Smooth muscle cell (in vitro differentiated cells): ENCODE data around the gene RUNX2. TPM values are rescaled to one million over a fixed set of nuclear protein-coding genes. Genes with fewer than 3 reads are reported as not detected.
A peak's percentile ranks its signal among the peaks of the same experiment; 100 is the strongest.

ENCODE experiments used
- DNase-seq: peaks from one replicate; lab custom pipeline; 2025; ENCODE audit not compliant: unreplicated experiment; lab: John Stamatoyannopoulos, UW
- H2AFZ ChIP-seq: fragments of 200-600 bp; sonication (generic); 2 replicates; pipeline ENCODE4 v1.6.0; 2016; ENCODE audit warnings: antibody characterized with exemption, low read depth, mild to moderate bottlenecking
- H3F3A ChIP-seq: fragments of 200-600 bp; sonication (generic); 2 replicates; pipeline ENCODE4 v1.6.0; 2017; ENCODE audit warnings: antibody characterized with exemption, low read depth
- H3K27ac ChIP-seq: fragments of 200-600 bp; sonication (generic); 2 replicates; pipeline ENCODE4 v1.5.1; 2016; ENCODE audit warnings: low read depth, mild to moderate bottlenecking
- H3K27me3 ChIP-seq: fragments of 200-600 bp; sonication (generic); 2 replicates; pipeline ENCODE4 v1.6.1; 2016; ENCODE audit warnings: low read depth, mild to moderate bottlenecking
- H3K36me3 ChIP-seq: fragments of 200-600 bp; sonication (generic); 2 replicates; pipeline ENCODE4 v1.5.1; 2016; ENCODE audit warnings: low read depth
- H3K4me1 ChIP-seq: fragments of 200-600 bp; sonication (generic); 2 replicates; pipeline ENCODE4 v1.5.1; 2016; ENCODE audit warnings: low read depth
- H3K4me2 ChIP-seq: fragments of 200-600 bp; sonication (generic); 2 replicates; pipeline ENCODE4 v1.6.0; 2016; ENCODE audit warnings: mild to moderate bottlenecking
- H3K4me3 ChIP-seq: fragments of 200-600 bp; sonication (generic); 2 replicates; pipeline ENCODE4 v1.5.1; 2016; ENCODE audit warnings: mild to moderate bottlenecking
- H3K79me2 ChIP-seq: fragments of 200-600 bp; sonication (generic); 2 replicates; pipeline ENCODE4 v1.6.0; 2016; ENCODE audit warnings: low read depth, mild to moderate bottlenecking
- H3K9ac ChIP-seq: fragments of 200-600 bp; sonication (generic); 2 replicates; pipeline ENCODE4 v1.6.0; 2016; ENCODE audit warnings: low read depth
- H3K9me3 ChIP-seq: fragments of 200-600 bp; sonication (generic); replicated peaks from 2 replicates; pipeline ENCODE4 v1.5.1; 2016; ENCODE audit warnings: low read depth
- H4K20me1 ChIP-seq: fragments of 200-600 bp; sonication (generic); 2 replicates; pipeline ENCODE4 v1.6.0; 2016; ENCODE audit warnings: low read depth
- WGBS: methylation state at CpG from one replicate; pipeline ENCODE4 v1.1.7; 2016; ENCODE audit warnings: low lambda C conversion rate; 5-methylcytosine and 5-hydroxymethylcytosine counted together
- polyA plus RNA-seq: library from polyadenylated mRNA; unstranded; fragments of >200 nt; fragmentation: Nextera tagmentation; extraction: Ambion mirVana; gene quantifications from 2 replicates; pipeline ENCODE4 v1.2.1, GENCODE V29; 2016
- total RNA-seq: library from RNA; depleted of rRNA; stranded (reverse); fragments of >200 nt; gene quantifications from 2 replicates; pipeline ENCODE4 v1.2.3, GENCODE V29; 2014
- TF ChIP-seq, protein P1 (sequence below): fragments of 200-600 bp; sonication (generic); IDR thresholded peaks from 2 replicates; pipeline ENCODE4 v1.5.1; 2017; ENCODE audit warnings: borderline replicate concordance, mild to moderate bottlenecking, antibody characterized with exemption; ENCODE audit not compliant: insufficient read depth, poor library complexity, severe bottlenecking

RUNX2 gene
- total and polyA plus RNA-seq, 2 experiments from 2014 or later, result 12.5 to 16.4 TPM

- peaks cover 11% of the 10 kb centered on the region for H3K79me2 ChIP-seq
- H3F3A ChIP-seq, result no peaks in the 10 kb centered on the region
- TF ChIP-seq, protein P1, sequence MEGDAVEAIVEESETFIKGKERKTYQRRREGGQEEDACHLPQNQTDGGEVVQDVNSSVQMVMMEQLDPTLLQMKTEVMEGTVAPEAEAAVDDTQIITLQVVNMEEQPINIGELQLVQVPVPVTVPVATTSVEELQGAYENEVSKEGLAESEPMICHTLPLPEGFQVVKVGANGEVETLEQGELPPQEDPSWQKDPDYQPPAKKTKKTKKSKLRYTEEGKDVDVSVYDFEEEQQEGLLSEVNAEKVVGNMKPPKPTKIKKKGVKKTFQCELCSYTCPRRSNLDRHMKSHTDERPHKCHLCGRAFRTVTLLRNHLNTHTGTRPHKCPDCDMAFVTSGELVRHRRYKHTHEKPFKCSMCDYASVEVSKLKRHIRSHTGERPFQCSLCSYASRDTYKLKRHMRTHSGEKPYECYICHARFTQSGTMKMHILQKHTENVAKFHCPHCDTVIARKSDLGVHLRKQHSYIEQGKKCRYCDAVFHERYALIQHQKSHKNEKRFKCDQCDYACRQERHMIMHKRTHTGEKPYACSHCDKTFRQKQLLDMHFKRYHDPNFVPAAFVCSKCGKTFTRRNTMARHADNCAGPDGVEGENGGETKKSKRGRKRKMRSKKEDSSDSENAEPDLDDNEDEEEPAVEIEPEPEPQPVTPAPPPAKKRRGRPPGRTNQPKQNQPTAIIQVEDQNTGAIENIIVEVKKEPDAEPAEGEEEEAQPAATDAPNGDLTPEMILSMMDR, result no peak
- WGBS, result 94% methylated on average over 5 of the region's 5 CpGs
- H3K27me3 ChIP-seq, result no peaks in the 10 kb centered on the region
- peak overlapping the region; percentile 67 for H3K27ac ChIP-seq
- H3K9ac ChIP-seq, result no peak overlapping the region
- peaks cover 17% of the 10 kb centered on the region for H3K4me1 ChIP-seq
- no peak overlapping the region for H2AFZ ChIP-seq
- DNase-seq, result no peak
- no peaks in the 10 kb centered on the region for H4K20me1 ChIP-seq
- no peak overlapping the region for H3K4me2 ChIP-seq
- H3K4me3 ChIP-seq, result no peak overlapping the region
- no peaks in the 10 kb centered on the region for H3K36me3 ChIP-seq
- H3K9me3 ChIP-seq, result no peaks in the 10 kb centered on the region
Observed at GRCh38 chr6:45326698-45327417, 1.3 kb upstream of the RUNX2 start.

- Histone ChIP-seq H3K79me2 (peaks cover 11% of the 10 kb centered on the region), H3K4me1 (peaks cover 17% of the 10 kb centered on the region), H3K4me3 (peak overlapping the region; percentile 40), H3K27me3 (no peaks in the 10 kb centered on the region), H3F3A (no peaks in the 10 kb centered on the region), H2AFZ (peak overlapping the region; percentile 76), H3K36me3 (no peaks in the 10 kb centered on the region), H3K4me2 (peak overlapping the region; percentile 82), H3K9me3 (no peaks in the 10 kb centered on the region), H3K9ac (peak overlapping the region; percentile 41), H4K20me1 (no peaks in the 10 kb centered on the region), H3K27ac (peak overlapping the region; percentile 67)
- TF ChIP-seq, protein P1, result no peak
- no peak for DNase-seq
Observed at GRCh38 chr6:45328523-45328922, 393 bp downstream of the RUNX2 start.

DNA sequence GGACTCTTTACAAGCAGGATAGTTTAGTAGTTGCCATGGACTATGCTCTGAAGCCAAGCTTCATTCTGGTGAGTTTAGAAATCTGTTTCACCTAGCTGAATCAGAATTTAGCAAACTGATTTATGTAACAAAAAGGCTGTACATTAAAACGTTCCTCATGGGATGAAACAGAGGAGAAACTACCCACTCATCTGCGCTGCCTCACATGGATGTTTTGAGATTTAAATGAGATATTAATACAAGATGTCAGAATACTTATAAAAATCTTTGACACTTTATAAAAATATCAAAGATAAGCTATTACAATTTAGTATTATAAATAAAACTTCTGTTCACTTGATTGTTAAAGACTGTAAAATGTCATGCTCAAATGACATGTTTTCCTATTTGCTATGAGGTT lies 16.8 kb downstream of the RUNX2 start:
- no peak overlapping the region for H3K27ac ChIP-seq
- DNase-seq, result no peak
- no peaks in the 10 kb centered on the region for H3K27me3 ChIP-seq
- H3K36me3 ChIP-seq, result no peaks in the 10 kb centered on the region
- no peak overlapping the region for H3K4me2 ChIP-seq
- no peaks in the 10 kb centered on the region for H3K4me1 ChIP-seq
- no peak overlapping the region for H3K9ac ChIP-seq
- peaks cover 3% of the 10 kb centered on the region for H3K79me2 ChIP-seq
- TF ChIP-seq, protein P1, result no peak
- WGBS, result 87% methylated on average over 2 of the region's 2 CpGs
- no peaks in the 10 kb centered on the region for H3K9me3 ChIP-seq
- no peak overlapping the region for H2AFZ ChIP-seq
- H3F3A ChIP-seq, result no peaks in the 10 kb centered on the region
- no peaks in the 10 kb centered on the region for H4K20me1 ChIP-seq
- no peak overlapping the region for H3K4me3 ChIP-seq

DNA sequence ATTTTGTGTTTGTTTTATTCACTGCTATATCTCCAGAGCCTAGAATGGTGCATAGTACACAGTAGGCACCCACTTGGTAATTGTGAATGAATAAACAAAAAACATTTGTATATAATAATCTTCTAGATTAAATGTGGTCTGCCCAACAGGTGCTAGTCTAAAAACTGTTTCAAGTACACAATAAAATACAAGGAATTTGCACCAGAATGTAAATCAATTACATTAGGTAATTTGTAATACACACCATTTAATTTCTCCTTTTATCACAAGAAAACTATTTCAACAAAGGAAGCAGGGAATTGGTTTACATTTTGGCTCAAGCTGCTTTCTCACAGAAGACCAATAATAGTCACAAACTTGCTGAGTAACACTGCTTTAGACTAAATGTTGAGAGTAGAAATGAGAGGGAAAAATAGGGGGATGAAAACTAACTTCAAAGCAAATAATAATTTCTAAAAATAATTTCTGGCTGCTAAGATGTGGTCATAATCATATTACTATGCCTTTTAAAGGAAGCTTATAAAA lies 22.1 kb downstream of the RUNX2 start:
- H4K20me1 ChIP-seq, result no peaks in the 10 kb centered on the region
- no peaks in the 10 kb centered on the region for H3K9me3 ChIP-seq
- no peaks in the 10 kb centered on the region for H3K27me3 ChIP-seq
- no peaks in the 10 kb centered on the region for H3K36me3 ChIP-seq
- H3K79me2 ChIP-seq, result no peaks in the 10 kb centered on the region
- DNase-seq, result no peak
- H2AFZ ChIP-seq, result no peak overlapping the region
- H3K27ac ChIP-seq, result no peak overlapping the region
- no peak overlapping the region for H3K4me3 ChIP-seq
- TF ChIP-seq, protein P1, result no peak
- H3K9ac ChIP-seq, result no peak overlapping the region
- no peaks in the 10 kb centered on the region for H3F3A ChIP-seq
- peaks cover 9% of the 10 kb centered on the region for H3K4me1 ChIP-seq
- no peak overlapping the region for H3K4me2 ChIP-seq
